HG02884 (cell line): ENCODE data around the gene C19orf73.
"Not testable (repeated sequence)": the region's sequence is repeated elsewhere in the genome, so short reads cannot be mapped to it uniquely, and the experiment has no call there.

Experiments used
- ATAC-seq: cut with Tn5 transposase; IDR thresholded peaks from one replicate; pipeline ENCODE4 v1.9.1; 2021; ENCODE audit warnings: mild to moderate bottlenecking, moderate library complexity; ENCODE audit not compliant: unreplicated experiment

The C19orf73 gene

DNA sequence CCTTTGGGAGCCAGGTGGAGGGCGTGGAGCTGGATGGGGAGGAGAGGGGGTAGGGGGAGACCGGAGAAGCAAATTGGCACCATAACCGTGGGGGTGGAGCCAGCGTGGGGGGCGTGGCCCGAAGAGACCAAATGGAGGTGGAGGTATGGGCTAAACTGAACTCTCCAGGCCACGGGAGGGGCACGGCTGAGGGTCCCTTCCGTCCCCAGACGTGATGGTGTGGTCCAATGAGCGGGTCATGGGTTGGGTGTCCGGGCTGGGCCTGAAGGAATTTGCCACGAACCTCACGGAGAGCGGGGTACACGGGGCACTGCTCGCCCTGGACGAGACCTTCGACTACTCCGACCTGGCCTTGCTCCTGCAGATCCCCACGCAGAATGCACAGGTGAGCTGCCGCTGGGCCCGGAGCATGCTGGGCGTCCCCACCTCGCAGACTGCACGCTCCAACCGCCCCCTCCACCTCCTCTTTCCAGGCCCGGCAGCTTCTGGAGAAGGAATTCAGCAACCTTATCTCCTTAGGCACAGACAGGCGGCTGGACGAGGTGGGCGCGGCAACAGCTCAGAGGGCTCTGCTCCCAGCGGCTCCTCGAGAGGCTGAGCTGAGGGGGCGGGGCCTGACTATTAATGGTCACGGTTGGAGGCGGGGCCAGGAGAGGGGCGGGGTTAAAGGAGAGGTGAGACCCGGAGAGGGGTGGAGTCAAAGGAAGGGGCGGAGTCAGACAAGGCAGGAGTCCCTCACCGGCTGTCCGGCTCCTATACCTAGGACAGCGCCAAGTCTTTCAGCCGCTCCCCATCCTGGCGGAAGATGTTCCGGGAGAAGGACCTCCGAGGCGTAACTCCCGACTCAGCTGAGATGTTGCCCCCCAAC is 30.1 kb upstream of the C19orf73 start:
- ATAC-seq: no peak

DNA sequence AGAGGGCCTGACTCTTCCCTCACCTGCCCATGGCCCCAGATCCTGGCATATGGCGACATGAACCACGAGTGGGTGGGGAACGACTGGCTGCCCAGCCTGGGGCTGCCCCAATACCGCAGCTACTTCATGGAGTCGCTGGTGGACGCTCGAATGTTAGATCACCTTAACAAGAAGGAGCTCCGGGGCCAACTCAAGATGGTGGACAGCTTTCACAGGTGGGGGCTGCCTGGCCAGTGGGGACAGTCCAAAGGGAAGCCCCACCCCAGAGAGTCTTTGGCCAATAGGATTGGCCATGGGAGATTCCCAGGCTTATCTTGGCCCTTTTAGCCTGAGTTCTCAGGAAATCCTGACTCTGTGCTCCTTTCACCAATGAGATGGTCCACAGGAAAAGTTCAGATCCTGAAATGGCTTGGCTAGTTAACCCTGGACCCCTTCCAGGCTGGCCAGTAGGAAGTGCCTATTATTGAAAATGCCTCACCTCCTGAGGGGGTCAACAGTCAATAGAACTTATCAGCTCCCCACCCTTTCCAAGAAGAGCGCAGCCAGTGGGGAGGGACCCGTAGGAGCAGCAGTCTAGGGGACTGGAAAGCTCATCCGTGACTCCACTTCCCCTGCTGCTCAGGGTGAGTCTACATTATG is 29.2 kb upstream of the C19orf73 start:
- no peak for ATAC-seq

- ATAC-seq: not testable (repeated sequence)
Observed at GRCh38 chr19:49146408-49146770, 27.4 kb upstream of the C19orf73 start.

- no peak for ATAC-seq
Observed at GRCh38 chr19:49145573-49146407, 26.8 kb upstream of the C19orf73 start.

DNA sequence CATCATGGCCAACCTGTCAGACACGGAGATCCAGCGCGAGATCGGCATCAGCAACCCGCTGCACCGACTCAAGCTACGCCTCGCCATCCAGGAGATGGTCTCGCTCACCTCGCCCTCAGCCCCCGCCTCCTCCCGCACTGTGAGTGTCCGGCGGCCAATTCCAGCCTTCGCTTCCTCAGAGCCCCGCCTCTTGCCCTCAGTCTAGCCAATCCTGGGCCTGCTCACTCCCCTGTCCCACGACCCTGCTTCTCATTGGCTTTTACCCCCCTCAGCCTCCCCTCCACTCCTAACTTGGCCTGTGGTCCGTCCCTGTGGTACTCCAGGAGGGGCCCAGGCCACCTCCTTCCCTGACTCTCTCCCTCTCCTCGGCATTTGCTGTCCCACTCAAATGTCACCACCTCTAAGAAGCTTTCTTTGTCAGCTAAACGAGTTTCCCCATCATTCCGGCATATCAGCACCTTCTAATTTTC is 24.0 kb upstream of the C19orf73 start:
- no peak for ATAC-seq

GRCh38 chr19:49141352-49141751 is 22.4 kb upstream of the C19orf73 start:
- no peak for ATAC-seq

- no peak for ATAC-seq
Observed at GRCh38 chr19:49140951-49141350, 22.0 kb upstream of the C19orf73 start.

- ATAC-seq: no peak
Observed at GRCh38 chr19:49136771-49137171, 17.8 kb upstream of the C19orf73 start.

- ATAC-seq: no peak
Observed at GRCh38 chr19:49135686-49136085, 16.7 kb upstream of the C19orf73 start.

GRCh38 chr19:49133621-49134454 is 14.9 kb upstream of the C19orf73 start:
- no peak for ATAC-seq

GRCh38 chr19:49132974-49133609 is 14.1 kb upstream of the C19orf73 start:
- no peak for ATAC-seq

DNA sequence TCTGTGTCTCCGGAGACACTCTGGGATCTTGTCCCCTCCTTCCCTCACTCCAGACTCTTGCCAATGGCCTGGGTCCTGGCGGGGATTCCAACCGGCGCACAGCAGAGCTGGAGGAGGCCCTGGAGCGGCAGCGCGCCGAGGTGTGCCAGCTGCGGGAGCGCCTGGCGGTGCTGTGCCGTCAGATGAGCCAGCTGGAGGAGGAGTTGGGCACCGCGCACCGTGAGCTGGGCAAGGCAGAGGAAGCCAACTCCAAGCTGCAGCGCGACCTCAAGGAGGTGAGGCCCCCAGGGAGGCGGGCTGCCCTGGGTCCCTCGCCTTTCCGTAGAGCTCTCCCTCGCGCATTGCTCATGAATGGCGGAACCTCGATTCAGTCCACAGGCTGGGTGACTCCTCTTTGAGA is 11.4 kb upstream of the C19orf73 start:
- ATAC-seq: no peak

- no peak for ATAC-seq
Observed at GRCh38 chr19:49129238-49129583, 10.3 kb upstream of the C19orf73 start.

GRCh38 chr19:49128545-49129237 is 9.7 kb upstream of the C19orf73 start:
- no peak for ATAC-seq

GRCh38 chr19:49127674-49128544 is 9.0 kb upstream of the C19orf73 start:
- peak; percentile 84 for ATAC-seq

- not testable (repeated sequence) for ATAC-seq
Observed at GRCh38 chr19:49127225-49127624, 8.3 kb upstream of the C19orf73 start.

GRCh38 chr19:49126575-49126974 is 7.6 kb upstream of the C19orf73 start:
- ATAC-seq: no peak

- ATAC-seq: no peak
Observed at GRCh38 chr19:49125025-49125731, 6.2 kb upstream of the C19orf73 start.
